K562 treated with DMSO at 1 percent for 4 hours (cell line): Measurements from ENCODE around the gene RRN3. TPM values are rescaled to one million over a fixed set of nuclear protein-coding genes. Genes with fewer than 3 reads are reported as not detected.

ENCODE experiments used
- total RNA-seq: library from RNA; unstranded; fragments of 300-600 nt; gene quantifications from 2 replicates; pipeline ENCODE4 v1.2.3, GENCODE V29; 2022; ENCODE audit not compliant: insufficient read depth

The RRN3 gene, protein sequence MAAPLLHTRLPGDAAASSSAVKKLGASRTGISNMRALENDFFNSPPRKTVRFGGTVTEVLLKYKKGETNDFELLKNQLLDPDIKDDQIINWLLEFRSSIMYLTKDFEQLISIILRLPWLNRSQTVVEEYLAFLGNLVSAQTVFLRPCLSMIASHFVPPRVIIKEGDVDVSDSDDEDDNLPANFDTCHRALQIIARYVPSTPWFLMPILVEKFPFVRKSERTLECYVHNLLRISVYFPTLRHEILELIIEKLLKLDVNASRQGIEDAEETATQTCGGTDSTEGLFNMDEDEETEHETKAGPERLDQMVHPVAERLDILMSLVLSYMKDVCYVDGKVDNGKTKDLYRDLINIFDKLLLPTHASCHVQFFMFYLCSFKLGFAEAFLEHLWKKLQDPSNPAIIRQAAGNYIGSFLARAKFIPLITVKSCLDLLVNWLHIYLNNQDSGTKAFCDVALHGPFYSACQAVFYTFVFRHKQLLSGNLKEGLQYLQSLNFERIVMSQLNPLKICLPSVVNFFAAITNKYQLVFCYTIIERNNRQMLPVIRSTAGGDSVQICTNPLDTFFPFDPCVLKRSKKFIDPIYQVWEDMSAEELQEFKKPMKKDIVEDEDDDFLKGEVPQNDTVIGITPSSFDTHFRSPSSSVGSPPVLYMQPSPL
- total RNA-seq, result 11.5 and 12.7 TPM in 2 replicates

GRCh38 chr16:15093955-15094827, at the start of gene RRN3:
RRN3 (minus strand) TSS chr16:15094272; CDS start chr16:15094233, 39 bp downstream.

Other genes with a start within 250 kb of the RRN3 start
- 35.5 and 40.6 TPM in 2 replicates for gene NPIPA1, start 156.8 kb downstream of the RRN3 start, total RNA-seq
- gene PDXDC1, start 119.2 kb downstream of the RRN3 start, total RNA-seq, result 52.9 and 64.4 TPM in 2 replicates
- 12.5 and 16.5 TPM in 2 replicates for gene NTAN1, start 38.2 kb downstream of the RRN3 start, total RNA-seq